HG02840 (cell line): ENCODE data around the gene ABITRAM.
"Not testable (repeated sequence)": the region's sequence is repeated elsewhere in the genome, so short reads cannot be mapped to it uniquely, and the experiment has no call there.

Source experiments
- ATAC-seq: cut with Tn5 transposase; IDR thresholded peaks from one replicate; pipeline ENCODE4 v1.9.1; 2021; ENCODE audit warnings: mild to moderate bottlenecking, moderate library complexity, moderate number of reproducible peaks; ENCODE audit not compliant: unreplicated experiment, low FRiP score

Gene ABITRAM, protein sequence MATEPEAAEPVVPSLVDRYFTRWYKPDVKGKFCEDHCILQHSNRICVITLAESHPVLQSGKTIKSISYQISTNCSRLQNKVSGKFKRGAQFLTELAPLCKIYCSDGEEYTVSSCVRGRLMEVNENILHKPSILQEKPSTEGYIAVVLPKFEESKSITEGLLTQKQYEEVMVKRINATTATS

DNA sequence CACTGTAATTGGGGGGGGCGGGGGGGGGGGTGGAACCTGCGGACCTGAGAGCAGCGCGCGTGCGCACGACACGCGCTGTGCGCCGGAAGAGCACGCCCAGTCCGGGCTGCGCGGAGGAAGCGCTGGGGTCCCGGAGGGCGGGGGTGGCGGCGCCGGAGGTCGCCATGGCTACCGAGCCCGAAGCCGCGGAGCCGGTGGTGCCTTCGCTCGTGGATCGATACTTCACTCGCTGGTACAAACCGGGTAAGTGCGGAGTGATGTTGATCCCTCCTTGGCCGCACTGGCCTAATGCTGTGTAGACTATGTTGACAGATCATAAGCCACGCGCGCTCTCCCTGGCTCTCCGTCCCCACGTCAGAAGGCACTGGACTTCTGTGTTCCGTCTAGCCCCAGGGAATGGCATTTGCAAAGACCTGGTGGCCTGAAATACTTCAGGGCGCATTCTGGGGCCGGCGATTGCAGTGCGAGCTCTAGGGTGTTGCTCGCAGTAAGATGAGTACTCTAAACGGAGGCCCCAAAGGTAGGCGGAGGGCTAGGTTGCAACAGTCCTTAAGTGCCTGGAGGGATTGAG, at the start of gene ABITRAM:
TSS of gene ABITRAM (plus strand) at position 78 of the 571 bp plus-strand sequence. CDS start at position 165, 87 bp downstream.
- peak; percentile 75 for ATAC-seq

DNA sequence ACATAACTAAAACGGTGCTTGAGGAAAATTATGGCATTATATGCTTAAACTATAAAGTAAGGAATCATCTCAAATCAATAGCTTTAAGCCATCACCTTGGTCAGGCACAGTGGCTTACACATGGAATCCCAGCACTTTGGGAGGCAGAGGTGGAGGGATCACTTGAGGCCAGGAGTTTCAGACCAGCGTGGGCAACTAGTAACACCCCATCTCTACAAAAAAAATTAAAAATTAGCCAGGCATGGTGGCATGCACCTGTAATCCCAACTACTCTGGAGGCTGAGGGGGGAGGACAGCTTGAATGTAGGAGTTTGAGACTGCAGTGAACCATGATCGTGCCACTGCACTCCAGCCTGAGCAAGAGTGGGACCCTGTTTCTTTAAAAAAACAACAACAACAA, 49.5 kb upstream of the ABITRAM start:
- ATAC-seq, result no peak

DNA sequence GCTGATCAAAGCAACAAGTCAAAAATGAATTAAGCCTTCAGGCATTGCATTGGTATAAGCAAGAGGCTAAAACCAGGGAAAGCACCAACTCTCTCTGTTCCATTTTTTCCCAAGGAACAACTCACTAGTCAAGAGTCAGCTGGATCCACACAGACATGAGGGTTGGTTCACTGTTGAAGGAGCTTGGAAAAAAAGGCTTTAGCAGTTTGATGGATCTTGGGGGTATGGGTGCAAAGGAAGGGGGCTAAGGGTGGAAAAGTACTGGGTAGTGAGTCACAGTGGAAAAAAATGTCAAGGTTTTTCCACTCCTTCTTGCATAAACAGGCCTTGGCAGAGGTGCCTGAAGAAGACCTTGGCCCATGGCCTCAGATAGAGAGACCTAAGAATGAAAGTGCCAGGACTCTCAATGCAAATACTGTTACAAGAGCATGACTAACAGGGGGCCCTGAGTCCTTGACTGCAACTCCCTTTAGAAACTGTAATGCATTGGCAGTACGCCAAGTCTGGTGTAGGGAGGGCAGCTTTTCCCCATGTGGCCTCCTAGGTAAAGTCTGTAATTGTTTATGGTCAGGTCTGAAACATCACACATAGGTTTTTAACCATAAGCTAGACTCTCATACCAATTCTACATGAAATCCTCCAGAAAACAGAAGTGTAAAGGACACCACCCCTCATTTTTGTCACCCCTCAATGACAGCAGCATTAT, 48.4 kb upstream of the ABITRAM start:
- peak; percentile 95 for ATAC-seq

DNA sequence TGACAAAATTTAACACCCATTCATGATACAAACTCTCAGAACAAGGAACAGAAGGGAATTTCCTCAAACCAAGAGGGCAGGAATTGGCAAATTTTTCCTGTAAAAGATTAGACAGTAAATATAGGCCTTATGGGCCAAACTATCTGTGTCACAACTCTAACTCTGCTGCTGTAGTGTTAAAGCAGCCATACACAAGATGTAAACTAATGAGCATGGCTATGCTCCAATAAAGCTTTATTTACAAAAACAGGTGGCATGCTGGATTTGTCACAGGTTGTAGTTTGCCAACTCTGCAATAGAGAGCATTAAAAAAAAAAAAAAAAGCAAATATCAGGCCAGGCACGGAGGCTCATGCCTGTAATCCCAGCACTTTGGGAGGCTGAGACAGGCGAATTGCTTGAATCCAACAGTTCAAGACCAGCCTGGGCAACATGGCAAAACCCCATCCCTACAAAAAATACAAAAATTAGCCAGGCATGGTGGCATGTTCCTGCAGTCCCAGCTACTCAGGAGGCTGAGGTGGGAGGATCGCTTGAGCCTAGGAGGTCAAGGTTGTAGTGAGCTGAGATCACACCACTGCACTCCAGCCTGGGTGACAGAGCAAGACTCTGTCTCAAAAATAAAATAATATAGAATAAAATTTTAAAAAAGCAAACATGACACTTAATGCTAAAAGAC, 47.5 kb upstream of the ABITRAM start:
- ATAC-seq, result not testable (repeated sequence)

DNA sequence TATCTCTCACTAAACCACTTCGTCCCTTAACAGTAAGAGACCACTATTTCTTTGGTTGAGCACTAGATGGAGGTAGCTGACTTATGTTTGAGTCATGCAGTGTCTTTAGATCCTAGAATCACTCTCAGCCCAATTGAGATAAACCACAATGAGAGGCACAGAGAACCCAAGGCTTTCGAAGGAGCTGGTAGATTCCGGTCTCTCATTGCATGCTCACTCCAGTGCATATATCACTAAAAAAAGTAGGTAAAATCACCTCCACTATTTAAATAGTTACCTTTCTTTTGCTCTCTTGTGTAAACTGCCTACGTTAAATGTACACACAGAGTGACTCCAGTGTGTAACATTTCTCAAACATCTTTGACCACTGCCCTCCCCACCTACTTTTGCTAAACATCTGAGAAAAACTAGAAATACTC, 44.5 kb upstream of the ABITRAM start:
- no peak for ATAC-seq

DNA sequence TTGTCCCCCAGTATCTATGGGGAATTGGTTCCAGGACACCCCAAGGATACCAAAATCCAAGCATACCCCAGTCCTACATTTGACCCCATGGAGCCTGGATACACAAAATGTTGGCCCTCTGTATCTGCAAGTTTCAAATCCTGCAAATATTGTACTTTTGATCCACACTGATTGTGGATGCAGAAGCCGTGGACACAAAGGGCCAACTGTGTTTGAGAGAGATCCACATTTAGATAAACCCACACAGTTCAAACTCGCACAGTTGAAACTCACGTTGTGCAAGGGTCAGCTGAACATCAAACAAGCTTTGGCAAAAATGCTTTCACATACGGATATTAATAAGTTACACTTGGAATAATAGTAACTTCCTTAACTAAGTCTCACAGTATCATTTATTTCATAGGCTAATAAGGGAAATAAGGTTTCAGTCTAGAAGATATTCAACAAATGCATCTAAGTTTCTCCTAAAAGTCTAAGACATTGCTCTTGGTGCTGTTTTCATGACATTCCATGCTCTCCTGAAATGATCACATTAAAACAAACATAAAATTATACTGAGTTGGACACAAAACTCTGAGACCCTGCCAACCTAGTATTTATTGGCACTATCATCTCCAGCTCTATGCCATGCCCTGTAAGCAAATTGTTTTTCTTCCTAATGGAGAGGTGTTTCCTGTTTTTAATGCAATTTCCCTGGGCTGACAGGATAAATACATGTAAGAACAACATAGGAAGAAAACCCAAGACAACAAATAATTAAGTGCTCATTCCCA, 39.8 kb upstream of the ABITRAM start:
- ATAC-seq, result no peak

DNA sequence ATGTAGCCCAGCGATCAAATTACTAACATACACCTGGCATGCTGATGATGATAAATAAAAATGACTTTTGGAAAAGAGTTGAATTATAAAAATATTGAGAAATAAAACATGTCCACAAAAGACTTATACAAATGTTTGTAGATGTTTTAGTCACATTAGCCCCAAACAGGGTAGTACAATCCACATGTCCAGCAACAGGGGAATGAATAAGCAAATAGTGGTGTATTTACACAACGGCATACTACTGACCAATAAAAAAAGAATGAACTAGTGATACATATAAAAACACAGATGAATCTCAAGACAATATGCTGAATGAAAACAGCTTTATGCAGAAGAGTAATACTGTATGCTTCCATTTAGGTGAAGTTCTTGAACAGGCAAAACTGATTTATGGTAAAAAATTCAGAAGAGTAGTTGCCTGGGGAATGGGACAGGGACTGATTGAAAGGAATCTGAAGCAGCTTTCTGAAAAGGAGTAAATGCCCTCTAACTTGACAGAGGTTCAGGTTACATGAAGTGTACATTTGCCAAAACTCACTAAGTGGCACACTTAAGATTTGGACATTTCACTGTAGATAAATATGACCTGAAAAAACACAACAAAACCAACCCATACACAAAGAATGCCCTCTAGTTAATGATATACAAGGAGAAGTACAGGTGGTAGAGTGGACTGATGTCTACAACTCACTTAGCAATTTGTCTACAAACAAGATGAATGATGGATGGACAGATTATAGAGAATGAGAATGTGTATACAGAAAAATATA, 36.7 kb upstream of the ABITRAM start:
- no peak for ATAC-seq

DNA sequence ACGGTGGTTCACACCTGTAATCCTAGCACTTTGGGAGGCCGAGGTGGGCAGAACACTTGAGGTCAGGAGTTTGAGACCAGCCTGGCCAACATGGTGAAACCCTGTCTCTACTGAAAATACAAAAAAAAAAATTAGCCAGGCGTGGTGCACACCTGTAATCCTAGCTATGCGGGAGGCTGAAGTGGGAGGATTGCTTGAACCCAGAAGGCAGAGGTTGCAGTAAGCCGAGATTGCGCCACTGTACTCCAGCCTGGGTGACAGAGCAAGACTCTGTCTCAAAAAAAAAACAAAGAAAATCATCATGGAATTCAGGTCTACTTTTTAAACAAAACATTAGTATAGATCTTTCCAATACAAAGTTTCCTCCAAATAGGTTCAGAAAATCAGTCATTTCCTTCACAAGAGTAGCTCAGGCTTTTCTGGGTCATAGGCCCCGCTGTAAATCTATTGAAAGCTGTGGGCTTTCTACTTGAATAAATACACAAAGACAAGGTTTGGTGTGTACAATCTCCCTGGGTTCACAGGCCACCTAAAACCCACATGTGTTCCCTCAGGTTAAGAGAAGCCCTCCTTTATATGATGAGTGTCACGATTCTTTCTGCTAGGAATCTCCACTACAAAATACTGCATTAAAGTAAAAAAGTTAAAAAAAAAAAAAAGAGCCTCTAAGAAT, 35.0 kb upstream of the ABITRAM start:
- not testable (repeated sequence) for ATAC-seq

DNA sequence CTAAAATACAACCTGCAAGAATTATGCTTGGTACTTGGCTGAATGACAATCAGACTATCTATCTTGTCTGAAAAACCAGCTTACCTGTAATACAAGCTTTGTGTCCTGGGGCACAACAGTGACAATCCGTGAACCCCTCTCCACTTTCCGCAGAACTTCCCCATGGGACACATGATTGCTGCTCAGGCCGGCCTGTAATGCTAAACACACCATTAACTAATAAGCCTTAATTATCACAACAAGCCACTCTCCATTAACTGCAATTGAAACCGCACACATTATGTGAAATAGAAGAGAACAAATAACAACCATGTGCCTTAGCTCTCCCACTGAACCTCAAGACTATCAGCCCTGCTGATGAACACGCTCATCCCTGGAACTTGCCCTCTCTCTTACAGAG, 34.0 kb upstream of the ABITRAM start:
- no peak for ATAC-seq

DNA sequence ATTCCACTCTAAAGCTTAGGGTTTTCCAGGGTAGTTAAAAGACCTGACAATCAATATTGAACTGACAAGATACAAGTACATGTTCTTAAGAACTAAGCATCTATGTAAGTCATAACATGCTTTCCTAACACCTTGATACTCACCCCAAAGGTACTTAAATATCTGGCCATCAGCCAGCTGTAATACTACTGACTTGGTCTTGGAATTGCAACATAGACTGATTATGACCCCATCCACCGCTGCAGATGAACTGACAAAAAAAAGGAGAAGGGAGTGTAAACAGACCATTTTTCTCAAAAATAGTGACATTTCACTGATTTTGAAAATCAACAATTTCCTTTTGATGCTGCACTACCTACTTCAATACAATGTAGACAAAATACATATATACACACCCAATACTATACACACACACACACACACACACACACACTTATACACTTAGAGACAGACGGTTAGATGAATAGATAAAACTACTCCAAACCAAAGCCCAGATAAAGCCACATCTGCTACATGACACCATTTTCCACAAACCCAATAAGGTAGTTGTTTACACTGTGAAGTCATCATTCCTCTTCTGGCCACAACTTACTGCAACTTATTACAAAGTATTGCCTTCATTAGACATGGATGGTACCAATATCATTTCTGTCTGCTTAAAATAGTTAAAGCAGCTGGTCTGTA, 30.6 kb upstream of the ABITRAM start:
- ATAC-seq, result no peak

DNA sequence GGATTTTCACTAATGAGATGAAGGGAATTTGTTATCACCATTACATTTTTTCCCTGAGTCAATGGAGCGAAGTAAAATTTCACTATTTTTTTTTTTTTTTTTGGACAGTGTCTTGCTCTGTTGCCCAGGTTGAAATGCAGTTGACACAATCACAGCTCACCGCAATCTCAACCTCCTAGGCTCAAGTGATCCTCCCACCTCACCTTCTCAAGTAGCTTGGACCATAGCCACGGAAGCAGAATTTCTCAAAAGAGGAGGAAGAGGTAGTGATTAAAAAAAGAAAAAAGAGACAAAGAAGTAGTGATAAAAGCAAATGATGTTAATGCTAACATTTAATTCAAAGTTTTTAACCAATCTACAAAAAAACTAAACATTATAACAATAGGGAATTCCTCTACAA, 30.0 kb upstream of the ABITRAM start:
- ATAC-seq, result no peak

DNA sequence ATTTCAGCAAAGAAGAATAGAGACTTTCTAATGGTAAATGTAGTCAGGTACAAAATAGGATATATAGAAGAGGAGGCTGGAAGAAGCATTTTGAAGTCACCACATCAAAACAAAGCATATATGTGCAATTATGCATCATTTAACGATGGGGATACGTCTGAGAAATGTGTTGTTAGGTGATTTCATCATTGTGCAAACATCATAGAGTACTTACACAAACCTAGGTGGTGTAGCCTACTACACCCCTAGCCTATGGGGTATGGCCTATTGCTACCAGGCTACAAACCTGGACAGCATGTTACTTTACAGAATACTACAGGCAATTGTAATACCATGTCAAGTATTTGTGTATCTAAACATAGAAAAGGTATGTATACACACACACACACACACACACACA, 28.7 kb upstream of the ABITRAM start:
- ATAC-seq, result no peak

DNA sequence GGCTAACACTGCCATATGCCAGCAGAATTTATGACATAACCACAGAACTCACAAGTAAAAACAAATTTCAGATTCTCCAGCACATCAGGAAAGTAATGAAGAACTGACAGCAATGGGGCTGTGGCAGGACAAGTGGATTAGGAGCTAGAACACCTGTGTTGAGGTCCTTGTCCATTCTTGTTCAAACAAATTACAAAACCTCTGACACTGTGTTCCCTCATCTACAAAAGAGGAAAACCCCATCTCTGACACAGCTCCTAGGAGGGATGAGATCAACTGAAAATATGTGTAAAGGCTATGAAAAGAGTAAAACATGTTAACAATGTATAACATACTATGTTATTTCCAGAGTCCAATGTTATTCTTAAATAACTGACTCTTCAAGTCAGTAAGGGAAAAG, 23.8 kb upstream of the ABITRAM start:
- no peak for ATAC-seq

DNA sequence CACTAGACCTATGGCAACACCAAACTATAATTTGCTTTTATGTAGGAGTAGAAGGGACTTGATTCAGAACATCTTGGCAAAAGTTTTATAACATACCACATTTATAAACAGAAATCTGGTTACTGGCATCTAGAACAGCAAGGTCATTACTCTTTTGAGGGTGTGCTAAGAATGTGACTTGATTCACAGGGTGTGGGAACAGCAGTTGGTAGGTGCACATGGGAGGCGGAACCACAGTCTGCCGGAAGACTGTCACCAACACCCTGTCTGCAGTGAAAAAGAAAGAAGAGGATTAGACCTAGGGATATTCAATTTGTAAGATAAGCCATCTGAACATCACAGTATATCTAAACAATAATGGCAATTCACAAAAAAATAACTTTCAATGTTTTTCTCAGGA, 23.3 kb upstream of the ABITRAM start:
- ATAC-seq, result no peak

DNA sequence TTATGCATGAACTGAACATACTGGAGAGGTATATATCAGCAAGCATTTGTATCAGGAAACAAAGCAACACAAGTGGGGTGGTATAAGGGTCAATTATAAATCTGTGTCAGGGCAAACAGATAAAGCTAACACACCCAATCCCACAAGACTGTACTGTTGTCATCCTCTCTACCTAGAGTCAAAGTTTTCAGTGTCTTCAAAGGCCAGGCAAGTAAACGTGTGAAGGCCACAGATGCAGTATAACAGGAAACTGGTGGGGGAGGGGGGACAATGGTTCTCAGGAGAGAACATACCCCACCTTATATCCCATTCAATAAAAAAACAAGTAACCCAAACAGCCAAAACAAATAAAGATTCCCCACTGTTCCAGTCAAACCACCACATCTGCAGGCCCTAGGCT, 22.4 kb upstream of the ABITRAM start:
- ATAC-seq, result no peak

DNA sequence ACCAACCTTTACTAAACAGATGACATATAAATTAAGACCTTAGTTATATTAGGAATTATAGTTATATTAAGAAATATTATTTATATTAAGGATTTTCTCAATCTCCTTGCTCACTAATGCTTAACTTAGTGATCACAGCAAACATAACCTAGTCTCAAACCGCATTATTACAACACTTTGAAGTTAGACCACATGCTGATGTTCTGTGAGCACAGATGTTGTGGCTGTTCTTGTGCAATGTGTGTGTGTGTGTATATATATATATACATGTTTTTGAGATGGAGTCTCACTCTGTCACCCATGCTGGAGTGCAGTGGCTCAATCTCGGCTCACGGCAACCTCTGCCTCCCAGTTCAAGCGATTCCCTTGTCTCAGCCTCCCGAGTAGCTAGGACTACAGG, 20.8 kb upstream of the ABITRAM start:
- no peak for ATAC-seq

DNA sequence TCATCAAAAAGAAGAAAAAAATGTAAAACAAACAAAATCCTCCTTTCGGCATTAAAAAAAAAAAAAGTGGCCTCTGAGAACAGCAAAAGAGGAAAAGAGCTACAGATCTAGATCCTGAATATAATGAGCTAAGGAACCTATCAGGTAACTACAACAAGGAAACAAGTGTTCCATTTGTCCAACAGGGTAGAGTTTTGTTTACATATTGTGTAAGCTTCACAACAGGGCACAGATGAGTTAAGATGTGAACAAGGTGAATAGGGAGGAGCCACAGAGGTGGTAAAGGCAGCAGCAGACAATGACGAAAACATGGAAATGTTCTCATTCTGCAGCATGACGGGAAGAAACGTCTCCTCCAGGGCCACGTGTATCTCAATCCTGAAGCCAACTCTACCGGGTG, 14.7 kb upstream of the ABITRAM start:
- no peak for ATAC-seq

DNA sequence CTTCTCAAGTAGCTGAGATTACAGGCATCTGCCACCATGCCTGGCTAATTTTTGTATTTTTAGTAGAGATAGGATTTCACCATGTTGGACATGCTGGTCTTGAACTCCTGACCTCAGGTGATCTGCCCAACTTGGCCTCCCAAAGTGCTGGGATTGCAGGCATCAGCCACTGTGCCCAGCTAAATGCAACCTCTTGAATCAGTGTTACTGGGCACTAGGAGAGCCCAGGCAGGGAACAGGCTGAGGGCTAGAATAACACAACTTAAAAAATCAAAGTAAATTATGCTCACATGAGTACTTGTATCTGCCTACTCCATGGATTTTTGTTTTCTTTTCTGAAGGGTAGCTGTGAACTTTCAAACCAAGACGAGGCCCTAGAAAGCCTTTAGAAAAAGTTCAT, 13.8 kb upstream of the ABITRAM start:
- not testable (repeated sequence) for ATAC-seq

DNA sequence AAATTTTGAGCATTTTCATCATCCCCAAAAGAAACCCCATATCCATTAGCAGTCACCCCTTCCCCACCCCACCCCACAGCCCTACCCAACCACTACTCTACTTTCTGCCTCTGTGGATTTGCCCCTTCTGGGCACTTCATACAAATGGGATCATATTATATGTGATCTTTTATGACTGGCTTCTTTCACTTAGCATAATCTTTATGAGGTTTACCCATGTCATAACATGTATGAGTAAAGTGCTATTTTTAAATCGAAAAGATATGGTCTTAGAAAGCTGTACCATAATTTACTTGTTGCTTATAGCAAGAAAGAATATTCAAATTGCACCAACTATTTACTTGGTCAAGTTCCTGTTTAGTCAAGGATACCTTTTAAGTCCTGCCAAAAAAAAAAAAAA, 13.0 kb upstream of the ABITRAM start:
- no peak for ATAC-seq
